HCT116 (cell line): ENCODE data around the gene CALR. TPM values are rescaled to one million over a fixed set of nuclear protein-coding genes. Genes with fewer than 3 reads are reported as not detected.

Experiments
- ATAC-seq: fragments of 200-7000 bp; cut with Tn5 transposase; 2 replicates; pipeline ENCODE4 v1.9.1; 2020; ENCODE audit warnings: mild to moderate bottlenecking, moderate library complexity
- BruUV-seq: library from RNA; stranded (reverse); fragments of 400-500 nt; replicated peaks from 2 replicates; lab custom pipeline; 2021; lab: Mats Ljungman, UMichigan
- CTCF ChIA-PET: fragments of 300-600 bp; sonication (Branson Sonifier 250); formaldehyde crosslinking; loops from one replicate; lab custom pipeline; 2021; ENCODE audit warnings: antibody characterized with exemption; lab: Charles Lee
- POLR2A ChIA-PET: fragments of 300-600, 350-600 bp; sonication (Branson Sonifier 250); formaldehyde crosslinking; loops from one replicate; lab custom pipeline; 2021; ENCODE audit warnings: antibody characterized with exemption; lab: Charles Lee
- RAD21 ChIA-PET, 2 experiments: fragments of 300-600 bp; sonication (Branson Sonifier 250); formaldehyde crosslinking; loops; one replicate each; lab custom pipeline; 2023; ENCODE audit warnings: low total read pairs in 2 of 2; ENCODE audit not compliant: uncharacterized antibody in 2 of 2, unreplicated experiment in 2 of 2, low non-redundant PET in 1 of 2; lab: Charles Lee
- DNase-seq: peaks from one replicate; pipeline ENCODE4 v3.0.0-alpha.2; 2010; ENCODE audit warnings: low read depth, low spot score
- H2AFZ ChIP-seq: fragments of 200-600 bp; shearing (Covaris generic), sonication (generic); 2 replicates; pipeline ENCODE4 v1.6.1; 2017; ENCODE audit warnings: low read depth, mixed run types, mixed read lengths, antibody characterized with exemption, low read length; ENCODE audit not compliant: poor library complexity, severe bottlenecking
- H3K27ac ChIP-seq: 2 replicates; pipeline ENCODE4 v1.5.1; 2012; ENCODE audit warnings: low read depth, low read length
- H3K27me3 ChIP-seq: fragments of 200-600 bp; sonication (generic); 2 replicates; pipeline ENCODE4 v1.6.1; 2016; ENCODE audit warnings: mixed run types, low read length, mixed read lengths; ENCODE audit not compliant: insufficient read depth
- H3K36me3 ChIP-seq, 2 experiments: fragments of 200-500 bp in 1 of 2; fragments of 200-600 bp in 1 of 2; sonication (Bioruptor generic) in 1 of 2; sonication (generic) in 1 of 2; 2 replicates each; pipeline versions ENCODE4 v1.5.1 to v1.6.1; 2014 to 2016; ENCODE audit warnings: low read length in 2 of 2, inconsistent platforms in 1 of 2, mixed read lengths in 1 of 2, mixed run types in 1 of 2; ENCODE audit not compliant: insufficient read depth in 2 of 2, control insufficient read depth in 1 of 2
- H3K4me1 ChIP-seq, 2 experiments: fragments of 200-600 bp in 1 of 2; sonication (generic) in 1 of 2; 2 replicates each; pipeline versions ENCODE4 v1.5.1 to v1.6.1; 2012 to 2017; ENCODE audit warnings: low read length in 2 of 2, inconsistent platforms in 1 of 2, mild to moderate bottlenecking in 1 of 2, mixed read lengths in 1 of 2, mixed run types in 1 of 2, moderate library complexity in 1 of 2; ENCODE audit not compliant: insufficient read depth in 2 of 2, control insufficient read depth in 1 of 2
- H3K4me2 ChIP-seq: fragments of 200-600 bp; sonication (generic); 2 replicates; pipeline ENCODE4 v1.6.1; 2017; ENCODE audit warnings: mixed run types, low read length, mixed read lengths
- H3K4me3 ChIP-seq, 2 experiments: fragments of 200-600 bp in 1 of 2; sonication (generic) in 1 of 2; replicated peaks in 1 of 2; 2 replicates each; pipeline ENCODE4 v1.5.1; 2011 to 2016; ENCODE audit warnings: low read length in 2 of 2, control low read depth in 1 of 2, low read depth in 1 of 2, mild to moderate bottlenecking in 1 of 2, mixed read lengths in 1 of 2, mixed run types in 1 of 2
- H3K79me2 ChIP-seq: fragments of 200-600 bp; sonication (generic); 2 replicates; pipeline ENCODE4 v1.6.1; 2017; ENCODE audit warnings: mild to moderate bottlenecking, mixed run types, low read length, moderate library complexity, mixed read lengths; ENCODE audit not compliant: insufficient read depth
- H3K9ac ChIP-seq: fragments of 200-600 bp; sonication (generic); 2 replicates; pipeline ENCODE4 v1.6.1; 2016; ENCODE audit warnings: low read length, mixed read lengths
- H3K9me2 ChIP-seq: fragments of 200-600 bp; sonication (generic), shearing (Covaris generic); 2 replicates; pipeline ENCODE4 v1.6.1; 2017; ENCODE audit warnings: mixed run types, mild to moderate bottlenecking, moderate library complexity; ENCODE audit not compliant: insufficient read depth
- H3K9me3 ChIP-seq, 2 experiments: fragments of 200-500 bp in 1 of 2; fragments of 200-600 bp in 1 of 2; sonication (Bioruptor generic) in 1 of 2; sonication (generic) in 1 of 2; 2 replicates each; pipeline ENCODE4 v1.6.1; 2014 to 2017; ENCODE audit warnings: low read length in 2 of 2, mixed read lengths in 2 of 2, inconsistent platforms in 1 of 2, low read depth in 1 of 2, mild to moderate bottlenecking in 1 of 2, mixed run types in 1 of 2, moderate library complexity in 1 of 2; ENCODE audit not compliant: control insufficient read depth in 1 of 2, insufficient read depth in 1 of 2
- H4K20me1 ChIP-seq: fragments of 200-600 bp; sonication (generic), shearing (Covaris generic); 2 replicates; pipeline ENCODE4 v1.6.1; 2017; ENCODE audit warnings: mixed run types, mild to moderate bottlenecking, moderate library complexity; ENCODE audit not compliant: insufficient read depth
- CEBPB ChIP-seq: IDR thresholded peaks from 2 replicates; pipeline ENCODE4 v1.6.1; 2012; ENCODE audit warnings: low read depth
- EGR1 ChIP-seq: IDR thresholded peaks from 2 replicates; pipeline ENCODE4 v1.6.1; 2012; ENCODE audit warnings: low read depth
- ELF1 ChIP-seq: IDR thresholded peaks from 2 replicates; pipeline ENCODE4 v1.6.1; 2012; ENCODE audit warnings: low read depth, borderline replicate concordance
- EZH2 ChIP-seq: fragments of 200-600 bp; sonication (generic); IDR thresholded peaks from 2 replicates; pipeline ENCODE4 v1.6.1; 2017; ENCODE audit warnings: antibody characterized with exemption, mixed run types
- EZH2phosphoT487 ChIP-seq: fragments of 200-600 bp; IDR thresholded peaks from 2 replicates; pipeline ENCODE4 v1.6.1; 2018; ENCODE audit warnings: antibody characterized with exemption, borderline replicate concordance
- MAX ChIP-seq: IDR thresholded peaks from 2 replicates; pipeline ENCODE4 v1.6.1; 2012
- POLR2A ChIP-seq: IDR thresholded peaks from 2 replicates; pipeline ENCODE4 v1.7.0; 2011; ENCODE audit warnings: borderline replicate concordance; ENCODE audit not compliant: insufficient read depth, insufficient read length; ENCODE audit errors: extremely low read depth
- POLR2AphosphoS5 ChIP-seq: IDR thresholded peaks from 2 replicates; pipeline ENCODE4 v1.6.1; 2011; ENCODE audit warnings: mild to moderate bottlenecking, low read depth, low read length, moderate library complexity
- RAD21 ChIP-seq: IDR thresholded peaks from 2 replicates; pipeline ENCODE4 v1.6.1; 2012; ENCODE audit warnings: low read depth, mild to moderate bottlenecking
- SIN3A ChIP-seq: IDR thresholded peaks from 2 replicates; pipeline ENCODE4 v1.6.1; 2012; ENCODE audit warnings: low read depth
- SP1 ChIP-seq: IDR thresholded peaks from 2 replicates; pipeline ENCODE4 v1.6.1; 2012; ENCODE audit warnings: low read depth
- SRF ChIP-seq: IDR thresholded peaks from 2 replicates; pipeline ENCODE4 v1.6.1; 2012; ENCODE audit warnings: low read depth
- ZBTB33 ChIP-seq: IDR thresholded peaks from 2 replicates; pipeline ENCODE4 v1.6.1; 2011; ENCODE audit warnings: mild to moderate bottlenecking, low read length, moderate library complexity; ENCODE audit not compliant: insufficient replicate concordance; ENCODE audit errors: extremely low read depth
- intact Hi-C: fragments of 100-400 bp; cut with micrococcal nuclease; formaldehyde crosslinking; loops from 2 replicates; pipeline ENCODE4 v1.10.0; 2022
- total RNA-seq: library from RNA; stranded (reverse); gene quantifications from one replicate; pipeline ENCODE4 v1.2.1, GENCODE V29; 2021; ENCODE audit not compliant: unreplicated experiment
- TF ChIP-seq, protein P1 (sequence below), 3 experiments: fragments of 200-600 bp in 1 of 3; sonication (generic) in 1 of 3; IDR thresholded peaks in 2 of 3; conservative IDR thresholded peaks in 1 of 3; 2 replicates each; pipeline ENCODE4 v1.5.1; 2012 to 2017; ENCODE audit warnings: low read depth in 2 of 3, low read length in 2 of 3, antibody characterized with exemption in 1 of 3, borderline replicate concordance in 1 of 3, control low read depth in 1 of 3, mild to moderate bottlenecking in 1 of 3, mixed read lengths in 1 of 3, mixed run types in 1 of 3, moderate library complexity in 1 of 3; ENCODE audit not compliant: insufficient read depth in 1 of 3
- TF ChIP-seq, protein P2 (sequence below): IDR thresholded peaks from 2 replicates; pipeline ENCODE4 v1.6.1; 2012

CALR gene
- total RNA-seq, 1 experiment from 2014 or later = 739 TPM

GRCh38 chr19:12933287-12934072 is 4.9 kb upstream of the CALR start, which contains the start of gene FARSA (continued):
- TF ChIP-seq, protein P1, sequence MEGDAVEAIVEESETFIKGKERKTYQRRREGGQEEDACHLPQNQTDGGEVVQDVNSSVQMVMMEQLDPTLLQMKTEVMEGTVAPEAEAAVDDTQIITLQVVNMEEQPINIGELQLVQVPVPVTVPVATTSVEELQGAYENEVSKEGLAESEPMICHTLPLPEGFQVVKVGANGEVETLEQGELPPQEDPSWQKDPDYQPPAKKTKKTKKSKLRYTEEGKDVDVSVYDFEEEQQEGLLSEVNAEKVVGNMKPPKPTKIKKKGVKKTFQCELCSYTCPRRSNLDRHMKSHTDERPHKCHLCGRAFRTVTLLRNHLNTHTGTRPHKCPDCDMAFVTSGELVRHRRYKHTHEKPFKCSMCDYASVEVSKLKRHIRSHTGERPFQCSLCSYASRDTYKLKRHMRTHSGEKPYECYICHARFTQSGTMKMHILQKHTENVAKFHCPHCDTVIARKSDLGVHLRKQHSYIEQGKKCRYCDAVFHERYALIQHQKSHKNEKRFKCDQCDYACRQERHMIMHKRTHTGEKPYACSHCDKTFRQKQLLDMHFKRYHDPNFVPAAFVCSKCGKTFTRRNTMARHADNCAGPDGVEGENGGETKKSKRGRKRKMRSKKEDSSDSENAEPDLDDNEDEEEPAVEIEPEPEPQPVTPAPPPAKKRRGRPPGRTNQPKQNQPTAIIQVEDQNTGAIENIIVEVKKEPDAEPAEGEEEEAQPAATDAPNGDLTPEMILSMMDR (IDR thresholded peaks at IDR 0.05 in 2 of 3, conservative IDR thresholded peaks at IDR 0.05 in 1 of 3; ENCODE audit: borderline replicate concordance in 1 of 3, insufficient read depth in 1 of 3, low read depth in 2 of 3, low read length in 2 of 3) = no peak
- TF ChIP-seq EZH2 = no peak
- TF ChIP-seq EZH2phosphoT487 = no peak
- TF ChIP-seq, all 23 proteins: peak for 6

GRCh38 chr19:12935071-12935470 is 3.3 kb upstream of the CALR start:
- peaks cover 8 to 23% of the 10 kb centered on the region in 2 experiments; a peak in 3 of 4 replicates for H3K36me3 ChIP-seq
- peaks cover 18 to 43% of the 10 kb centered on the region in 2 experiments for H3K4me1 ChIP-seq
- no peaks in the 10 kb centered on the region for H3K9me3 ChIP-seq
- ATAC-seq = no peak
- ChIA-PET RAD21 (no interaction called here), CTCF (no interaction called here), POLR2A (interaction anchor here (0.7 kb wide), 1 partner anchor 763 kb away, joined by 3 read pairs; no protein-coding TSS in a partner anchor)
- H2AFZ ChIP-seq = no peak overlapping the region
- no peak overlapping the region for H3K27ac ChIP-seq
- no peaks in the 10 kb centered on the region for H3K9me2 ChIP-seq
- no peak overlapping the region for H3K4me3 ChIP-seq
- no peaks in the 10 kb centered on the region for H4K20me1 ChIP-seq
- BruUV-seq = no TSS peak
- no peak overlapping the region for H3K9ac ChIP-seq
- peaks cover 51% of the 10 kb centered on the region for H3K79me2 ChIP-seq
- no peaks in the 10 kb centered on the region for H3K27me3 ChIP-seq
- intact Hi-C loops = no loop called here
- H3K4me2 ChIP-seq = peak overlapping the region; percentile 15
- DNase-seq = no peak
- TF ChIP-seq POLR2AphosphoS5 (no peak), EZH2phosphoT487 (no peak), ELF1 (no peak), POLR2A (no peak), SRF (no peak), CEBPB (no peak), EGR1 (no peak), EZH2 (no peak), RAD21 (no peak), SIN3A (no peak), SP1 (no peak), MAX (no peak), ZBTB33 (no peak)
- TF ChIP-seq, protein P2, sequence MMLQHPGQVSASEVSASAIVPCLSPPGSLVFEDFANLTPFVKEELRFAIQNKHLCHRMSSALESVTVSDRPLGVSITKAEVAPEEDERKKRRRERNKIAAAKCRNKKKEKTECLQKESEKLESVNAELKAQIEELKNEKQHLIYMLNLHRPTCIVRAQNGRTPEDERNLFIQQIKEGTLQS = no peak
- TF ChIP-seq, protein P1 (IDR thresholded peaks at IDR 0.05 in 2 of 3, conservative IDR thresholded peaks at IDR 0.05 in 1 of 3; ENCODE audit: borderline replicate concordance in 1 of 3, insufficient read depth in 1 of 3, low read depth in 2 of 3, low read length in 2 of 3) = no peak
